Hippocampal formation (tissue), 2 donors: Measurements from ENCODE around the gene TMEM18.

ENCODE experiments used
- DNase-seq, 2 donors: peaks; one replicate each; lab custom pipeline; 2025; lab: John Stamatoyannopoulos, UW

TMEM18 gene

GRCh38 chr2:620471-621302, 56.5 kb downstream of the TMEM18 start:
- no peak for DNase-seq

DNA sequence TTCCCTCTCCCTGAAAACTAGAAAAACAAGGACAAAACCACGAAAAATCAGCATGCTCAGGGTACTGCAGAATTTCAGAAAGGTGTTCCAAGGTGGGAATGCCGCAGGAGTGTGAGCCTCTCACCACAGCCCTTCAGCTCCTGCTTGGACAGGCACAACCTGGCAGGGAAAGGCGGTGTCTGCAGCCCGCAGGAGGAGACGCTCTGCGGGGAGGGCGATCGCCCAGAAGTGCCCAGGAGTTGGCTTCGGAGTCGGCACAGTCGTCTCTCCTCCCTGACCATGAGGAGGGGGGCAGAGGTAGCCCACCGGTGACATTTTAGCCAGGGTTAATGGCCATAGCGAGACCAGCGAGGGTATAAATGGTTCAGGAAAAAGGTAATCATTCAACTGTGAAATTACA, 57.2 kb downstream of the TMEM18 start:
- no peak for DNase-seq

DNA sequence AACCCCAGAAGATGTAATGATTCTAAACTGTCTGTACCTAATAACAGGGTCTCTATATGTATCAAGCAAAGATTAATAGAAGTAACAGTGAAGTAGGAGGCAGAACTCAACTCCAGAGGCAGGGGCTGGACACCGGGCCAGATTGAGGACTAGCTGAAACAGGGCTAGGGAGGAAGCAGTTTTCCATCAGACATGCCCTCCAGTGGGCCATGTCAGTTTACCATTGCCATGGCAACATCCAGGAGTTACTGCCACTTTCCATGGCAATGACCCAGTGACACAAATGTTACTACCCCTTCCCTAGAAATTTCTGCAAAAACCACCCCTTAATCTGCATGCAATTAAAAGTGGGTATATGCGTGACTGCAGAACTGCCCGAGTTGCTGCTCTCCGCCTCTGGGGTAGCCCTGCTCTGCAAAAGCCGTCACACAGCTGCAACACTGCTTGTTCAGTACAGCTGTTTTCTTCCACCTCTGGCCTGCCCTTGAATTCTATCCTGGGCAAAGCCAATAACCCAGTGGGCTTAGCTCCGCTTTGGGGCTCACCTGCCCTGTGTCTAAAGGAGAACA, 58.7 kb downstream of the TMEM18 start:
- no peak for DNase-seq

- DNase-seq: no peak
Observed at GRCh38 chr2:618005-618404, 59.2 kb downstream of the TMEM18 start.
